HepG2 (cell line): Measurements from ENCODE around the gene PRSS21. TPM values are rescaled to one million over a fixed set of nuclear protein-coding genes. Genes with fewer than 3 reads are reported as not detected.

ENCODE experiments used
- ARNTL ChIP-seq: sonication (generic); formaldehyde crosslinking; IDR thresholded peaks from 2 replicates; pipeline ENCODE4 v1.4.0; 2020; ENCODE audit warnings: mild to moderate bottlenecking, missing genetic modification reagents
- ATRX ChIP-seq: sonication (generic); formaldehyde crosslinking; IDR thresholded peaks from 2 replicates; pipeline ENCODE4 v1.4.0; 2020; ENCODE audit warnings: missing genetic modification reagents, borderline replicate concordance
- BCL3 ChIP-seq: sonication (generic); formaldehyde crosslinking; IDR thresholded peaks from 2 replicates; pipeline ENCODE4 v1.5.1; 2020; ENCODE audit warnings: mild to moderate bottlenecking, missing genetic modification reagents, moderate library complexity
- GZF1 ChIP-seq: sonication (generic); formaldehyde crosslinking; IDR thresholded peaks from 2 replicates; pipeline ENCODE4 v1.5.1; 2020; ENCODE audit warnings: mild to moderate bottlenecking, missing genetic modification reagents
- HMGA1 ChIP-seq: sonication (generic); formaldehyde crosslinking; conservative IDR thresholded peaks from 2 replicates; pipeline ENCODE4 v1.4.0; 2020; ENCODE audit warnings: missing genetic modification reagents
- KDM5B ChIP-seq: sonication (generic); formaldehyde crosslinking; IDR thresholded peaks from 2 replicates; pipeline ENCODE4 v1.4.0; 2020; ENCODE audit warnings: missing genetic modification reagents, mild to moderate bottlenecking, borderline replicate concordance
- REPIN1 ChIP-seq: sonication (generic); formaldehyde crosslinking; IDR thresholded peaks from 2 replicates; pipeline ENCODE4 v1.8.0; 2022; ENCODE audit warnings: missing genetic modification reagents, low read depth, mild to moderate bottlenecking, borderline replicate concordance
- THAP9 ChIP-seq: sonication (generic); formaldehyde crosslinking; IDR thresholded peaks from 2 replicates; pipeline ENCODE4; 2020; ENCODE audit warnings: missing genetic modification reagents, mild to moderate bottlenecking, borderline replicate concordance
- ZBTB2 ChIP-seq: sonication (generic); formaldehyde crosslinking; IDR thresholded peaks from 2 replicates; pipeline ENCODE4 v1.8.0; 2022; ENCODE audit warnings: low read depth, missing genetic modification reagents
- ZBTB34 ChIP-seq: sonication (generic); formaldehyde crosslinking; IDR thresholded peaks from 2 replicates; pipeline ENCODE4 v1.8.0; 2022; ENCODE audit warnings: mild to moderate bottlenecking, missing genetic modification reagents
- ZEB1 ChIP-seq: IDR thresholded peaks from 2 replicates; pipeline ENCODE4 v1.6.1; 2012; ENCODE audit warnings: mild to moderate bottlenecking, low read depth, inconsistent platforms; ENCODE audit not compliant: insufficient replicate concordance
- ZMYM2 ChIP-seq: sonication (generic); formaldehyde crosslinking; IDR thresholded peaks from 2 replicates; pipeline ENCODE4 v1.8.0; 2022; ENCODE audit warnings: mild to moderate bottlenecking, missing genetic modification reagents
- ZNF430 ChIP-seq: sonication (generic); formaldehyde crosslinking; IDR thresholded peaks from 2 replicates; pipeline ENCODE4 v1.9.0; 2021; ENCODE audit warnings: mild to moderate bottlenecking, missing genetic modification reagents
- ZNF451 ChIP-seq: sonication (generic); formaldehyde crosslinking; IDR thresholded peaks from 2 replicates; pipeline ENCODE4 v1.5.0; 2020; ENCODE audit warnings: mild to moderate bottlenecking, missing genetic modification reagents
- ZNF557 ChIP-seq: sonication (generic); formaldehyde crosslinking; IDR thresholded peaks from 2 replicates; pipeline ENCODE4 v1.4.0; 2020; ENCODE audit warnings: missing genetic modification reagents
- ZNF563 ChIP-seq: sonication (generic); formaldehyde crosslinking; IDR thresholded peaks from 2 replicates; pipeline ENCODE4 v1.8.0; 2022; ENCODE audit warnings: mild to moderate bottlenecking, moderate library complexity, missing genetic modification reagents
- ZUFSP ChIP-seq: sonication (generic); formaldehyde crosslinking; IDR thresholded peaks from 2 replicates; pipeline ENCODE4 v1.9.0; 2021; ENCODE audit warnings: missing genetic modification reagents, mild to moderate bottlenecking, borderline replicate concordance
- polyA plus RNA-seq, 8 experiments: library from polyadenylated mRNA; depleted of rRNA in 3 of 8; stranded (reverse) in 7 of 8; unstranded in 1 of 8; fragments of >200 nt; fragmentation: Illumina TruSeq in 4 of 8; extraction: Trizol in 4 of 8; gene quantifications; 2 replicates each; pipeline versions ENCODE4 v1.2.1 to v1.2.3, GENCODE V29; 2011 to 2016; ENCODE audit warnings: low read depth in 4 of 8, missing spikeins in 1 of 8, mixed read lengths in 1 of 8; ENCODE audit not compliant: insufficient read depth in 1 of 8
- total RNA-seq, 5 experiments: library from RNA; depleted of rRNA; stranded (reverse); fragments of >200 nt; fragmentation: Illumina TruSeq; extraction: Trizol; gene quantifications; 2 replicates each; pipeline ENCODE4 v1.2.3, GENCODE V29; 2016; ENCODE audit warnings: low read depth in 1 of 5

The PRSS21 gene
- total and polyA plus RNA-seq, 2 of the 13 experiments (the other 11 are each of a cell fraction or from before 2014, with no cell fraction given): not detected

GRCh38 chr16:2835638-2836493 is 18.8 kb downstream of the PRSS21 start (continued):
- no peak for TF ChIP-seq ZNF430
- TF ChIP-seq ZNF563 (CRISPR knock-in tag): 0 out of 2 replicates have a peak, but pooled peaks have one; percentile 25
- no peak for TF ChIP-seq HMGA1
- TF ChIP-seq BCL3: no peak
- TF ChIP-seq ZBTB2 (CRISPR knock-in tag): no peak
- no peak for TF ChIP-seq ZEB1
- no peak for TF ChIP-seq ATRX
- 0 out of 2 replicates have a peak, but pooled peaks have one; percentile 41 for TF ChIP-seq KDM5B (CRISPR knock-in tag)
- no peak for TF ChIP-seq GZF1 (CRISPR knock-in tag)
- no peak for TF ChIP-seq ZNF557 (CRISPR knock-in tag)
- TF ChIP-seq ZUFSP (CRISPR knock-in tag): no peak
- no peak for TF ChIP-seq ARNTL (CRISPR knock-in tag)
- no peak for TF ChIP-seq ZBTB34 (CRISPR knock-in tag)
- TF ChIP-seq REPIN1 (CRISPR knock-in tag): no peak
- TF ChIP-seq ZNF451 (CRISPR knock-in tag): no peak
- TF ChIP-seq ZMYM2 (CRISPR knock-in tag): no peak
- 0 out of 2 replicates have a peak, but pooled peaks have one; percentile 29 for TF ChIP-seq THAP9
